Measurements from ENCODE around the gene SEMA3C. TPM values are rescaled to one million over a fixed set of nuclear protein-coding genes. Genes with fewer than 3 reads are reported as not detected.

SEMA3C gene
- total and polyA plus RNA-seq, 2 donors (not counting 1 experiment from before 2014, with no cell fraction given), result 0.06 TPM; not detected in 1

DNA sequence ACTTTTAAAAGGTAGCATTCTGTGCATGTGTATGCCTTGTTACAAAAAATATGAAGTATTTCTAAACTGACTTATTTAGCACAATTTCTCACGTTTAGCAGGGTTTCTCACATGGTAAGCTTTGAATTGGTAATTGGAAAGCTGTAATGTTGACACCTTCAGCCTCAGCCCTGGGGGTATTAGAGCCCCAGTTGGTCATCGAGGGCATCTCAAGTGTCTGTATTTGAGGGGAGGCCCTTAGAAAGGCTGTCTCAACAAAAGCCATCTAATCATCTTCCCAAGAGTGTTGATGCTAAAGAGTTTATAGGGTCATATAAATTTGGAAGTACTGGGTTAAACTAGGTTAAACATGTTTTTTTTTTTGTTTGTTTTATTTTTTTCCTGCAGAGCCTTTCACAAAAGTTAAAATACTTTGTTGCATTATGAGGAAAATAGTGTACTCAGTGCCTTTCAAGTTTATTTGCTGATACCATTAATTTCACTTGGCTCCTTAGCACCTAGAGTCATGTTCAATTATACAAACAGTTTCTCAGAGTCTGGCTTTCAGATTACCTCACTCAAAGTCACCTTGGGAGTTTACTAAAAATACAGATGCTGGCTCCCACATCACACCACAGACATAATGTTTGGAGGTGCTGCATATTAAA, 146.4 kb downstream of the SEMA3C start:
- no peaks in the 10 kb centered on the region for H3K27me3 ChIP-seq (replicated peaks in 1 of 4; ENCODE audit: control extremely low read depth in 1 of 4, control insufficient read depth in 3 of 4, insufficient read depth in 4 of 4, low read length in 3 of 4)
- no peaks in the 10 kb centered on the region for H3K36me3 ChIP-seq (replicated peaks in 1 of 2; ENCODE audit: control extremely low read depth in 1 of 2, control insufficient read depth in 1 of 2, extremely low read depth in 1 of 2, insufficient read depth in 2 of 2, low read length in 1 of 2)
- ATAC-seq (ENCODE audit: low read depth), result no peak
- H3K27ac ChIP-seq (ENCODE audit: low read length in 2 of 2), result no peak overlapping the region
- no peak for TF ChIP-seq EZH2 (IDR thresholded peaks at IDR 0.05; ENCODE audit: borderline replicate concordance, insufficient read depth, low read depth, low read length, poor library complexity, severe bottlenecking)
- TF ChIP-seq, protein P1, sequence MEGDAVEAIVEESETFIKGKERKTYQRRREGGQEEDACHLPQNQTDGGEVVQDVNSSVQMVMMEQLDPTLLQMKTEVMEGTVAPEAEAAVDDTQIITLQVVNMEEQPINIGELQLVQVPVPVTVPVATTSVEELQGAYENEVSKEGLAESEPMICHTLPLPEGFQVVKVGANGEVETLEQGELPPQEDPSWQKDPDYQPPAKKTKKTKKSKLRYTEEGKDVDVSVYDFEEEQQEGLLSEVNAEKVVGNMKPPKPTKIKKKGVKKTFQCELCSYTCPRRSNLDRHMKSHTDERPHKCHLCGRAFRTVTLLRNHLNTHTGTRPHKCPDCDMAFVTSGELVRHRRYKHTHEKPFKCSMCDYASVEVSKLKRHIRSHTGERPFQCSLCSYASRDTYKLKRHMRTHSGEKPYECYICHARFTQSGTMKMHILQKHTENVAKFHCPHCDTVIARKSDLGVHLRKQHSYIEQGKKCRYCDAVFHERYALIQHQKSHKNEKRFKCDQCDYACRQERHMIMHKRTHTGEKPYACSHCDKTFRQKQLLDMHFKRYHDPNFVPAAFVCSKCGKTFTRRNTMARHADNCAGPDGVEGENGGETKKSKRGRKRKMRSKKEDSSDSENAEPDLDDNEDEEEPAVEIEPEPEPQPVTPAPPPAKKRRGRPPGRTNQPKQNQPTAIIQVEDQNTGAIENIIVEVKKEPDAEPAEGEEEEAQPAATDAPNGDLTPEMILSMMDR (IDR thresholded peaks at IDR 0.05), result no peak
- Mint-ChIP-seq H3K27me3 (no peaks in the 10 kb centered on the region), H3K4me1 (no peaks in the 10 kb centered on the region), H3K4me3 (no peak overlapping the region), H3K9me3 (ENCODE audit: insufficient read depth) (peaks cover 3% of the 10 kb centered on the region), H3K27ac (no peak overlapping the region)
- DNase-seq, result no peak
- H3K9me3 ChIP-seq (ENCODE audit: control extremely low read depth in 1 of 3, control insufficient read depth in 2 of 3, insufficient read depth in 1 of 3, low read length in 2 of 3), result no peaks in the 10 kb centered on the region
- H3K79me2 ChIP-seq (ENCODE audit: control insufficient read depth, insufficient read depth, low read length), result no peaks in the 10 kb centered on the region
- H3K4me2 ChIP-seq (replicated peaks; ENCODE audit: low read depth, low read length, poor library complexity, severe bottlenecking), result no peak overlapping the region
- no peak overlapping the region for H3K4me3 ChIP-seq (ENCODE audit: control extremely low read depth in 1 of 5, extremely low read depth in 1 of 5, insufficient read depth in 1 of 5, low read depth in 2 of 5, low read length in 4 of 5)
- CTCF ChIA-PET, result no interaction called here
- WGBS (ENCODE audit: insufficient coverage), result no CpG with 5 or more reads among the region's 2 CpGs
- intact Hi-C loops (cut with micrococcal nuclease), result no loop called here
- no peak overlapping the region for H3K9ac ChIP-seq (ENCODE audit: low read length)
- no peaks in the 10 kb centered on the region for H4K20me1 ChIP-seq (ENCODE audit: control insufficient read depth, insufficient read depth, low read length, poor library complexity, severe bottlenecking)
- H2AFZ ChIP-seq (ENCODE audit: insufficient read depth, low read depth, low read length, poor library complexity, severe bottlenecking), result no peak overlapping the region
- POLR2A ChIA-PET, result no interaction called here
- H3K4me1 ChIP-seq (ENCODE audit: control insufficient read depth in 2 of 2, insufficient read depth in 2 of 2, low read length in 2 of 2), result no peaks in the 10 kb centered on the region

DNA sequence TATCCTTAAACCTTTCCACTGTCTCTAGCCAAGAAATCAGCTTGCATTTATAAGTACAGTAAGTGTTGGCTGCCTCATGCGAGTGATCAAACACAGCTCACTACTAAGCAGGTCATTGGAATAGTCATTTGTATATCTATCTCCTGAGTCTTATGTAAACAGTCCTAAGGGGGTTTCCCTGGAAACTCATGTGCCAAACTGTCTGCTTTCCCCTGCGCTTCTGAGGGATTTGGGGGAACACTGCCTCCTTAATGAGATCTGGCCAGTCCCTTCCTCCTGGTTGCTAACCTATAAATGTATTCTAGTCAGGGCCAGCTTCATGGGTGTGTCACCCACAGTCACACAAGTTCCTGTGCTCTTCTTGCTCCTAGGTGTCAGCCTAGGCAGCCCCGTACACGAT, 147.3 kb downstream of the SEMA3C start:
- ATAC-seq (ENCODE audit: low read depth), result no peak
- DNase-seq, result no peak
- 86% methylated on average over 1 of the region's 4 CpGs for WGBS (ENCODE audit: insufficient coverage)
- Mint-ChIP-seq H3K4me1 (no peaks in the 10 kb centered on the region), H3K9me3 (ENCODE audit: insufficient read depth) (peaks cover 3% of the 10 kb centered on the region), H3K4me3 (no peak overlapping the region), H3K27me3 (no peaks in the 10 kb centered on the region), H3K27ac (no peak overlapping the region)
- H3K79me2 ChIP-seq (ENCODE audit: control insufficient read depth, insufficient read depth, low read length), result no peaks in the 10 kb centered on the region
- H3K4me3 ChIP-seq (ENCODE audit: control extremely low read depth in 1 of 5, extremely low read depth in 1 of 5, insufficient read depth in 1 of 5, low read depth in 2 of 5, low read length in 4 of 5), result no peak overlapping the region
- CTCF ChIA-PET, result no interaction called here
- no peaks in the 10 kb centered on the region for H3K36me3 ChIP-seq (replicated peaks in 1 of 2; ENCODE audit: control extremely low read depth in 1 of 2, control insufficient read depth in 1 of 2, extremely low read depth in 1 of 2, insufficient read depth in 2 of 2, low read length in 1 of 2)
- no peak overlapping the region for H2AFZ ChIP-seq (ENCODE audit: insufficient read depth, low read depth, low read length, poor library complexity, severe bottlenecking)
- no peaks in the 10 kb centered on the region for H3K27me3 ChIP-seq (replicated peaks in 1 of 4; ENCODE audit: control extremely low read depth in 1 of 4, control insufficient read depth in 3 of 4, insufficient read depth in 4 of 4, low read length in 3 of 4)
- no peak overlapping the region for H3K27ac ChIP-seq (ENCODE audit: low read length in 2 of 2)
- no peaks in the 10 kb centered on the region for H3K4me1 ChIP-seq (ENCODE audit: control insufficient read depth in 2 of 2, insufficient read depth in 2 of 2, low read length in 2 of 2)
- intact Hi-C loops (cut with micrococcal nuclease), result no loop called here
- H3K9ac ChIP-seq (ENCODE audit: low read length), result no peak overlapping the region
- TF ChIP-seq EZH2 (IDR thresholded peaks at IDR 0.05; ENCODE audit: borderline replicate concordance, insufficient read depth, low read depth, low read length, poor library complexity, severe bottlenecking), result no peak
- TF ChIP-seq, protein P1 (IDR thresholded peaks at IDR 0.05), result no peak
- H3K4me2 ChIP-seq (replicated peaks; ENCODE audit: low read depth, low read length, poor library complexity, severe bottlenecking), result no peak overlapping the region
- H4K20me1 ChIP-seq (ENCODE audit: control insufficient read depth, insufficient read depth, low read length, poor library complexity, severe bottlenecking), result no peaks in the 10 kb centered on the region
- POLR2A ChIA-PET, result no interaction called here
- H3K9me3 ChIP-seq (ENCODE audit: control extremely low read depth in 1 of 3, control insufficient read depth in 2 of 3, insufficient read depth in 1 of 3, low read length in 2 of 3), result no peaks in the 10 kb centered on the region

Data from B cell (primary cell).